HepG2 (cell line): ENCODE results near the gene IQGAP2. TPM values are rescaled to one million over a fixed set of nuclear protein-coding genes. Genes with fewer than 3 reads are reported as not detected.

ENCODE experiments used
- ATAC-seq: fragments of 200-7000 bp; cut with Tn5 transposase; 3 replicates; pipeline ENCODE4 v1.9.1; 2020; ENCODE audit warnings: mild to moderate bottlenecking, moderate library complexity
- BruUV-seq: library from RNA; stranded (reverse); fragments of 400-500 nt; replicated peaks from 2 replicates; lab custom pipeline; 2021; lab: Mats Ljungman, UMichigan
- CTCF ChIA-PET: fragments of 300-600 bp; formaldehyde crosslinking; extraction: SDS; loops from one replicate; lab custom pipeline; 2021; ENCODE audit warnings: low total read pairs, inconsistent platforms, low intra/inter-chr PET ratio; lab: Yijun Ruan, JAX
- POLR2A ChIA-PET: fragments of 350-600 bp; sonication (Branson Sonifier 250); formaldehyde crosslinking; loops from one replicate; lab custom pipeline; 2020; ENCODE audit warnings: antibody characterized with exemption, inconsistent platforms; lab: Yijun Ruan, JAX
- DNase-seq: peaks from one replicate; pipeline ENCODE4 v3.0.0-alpha.2; 2015; ENCODE audit warnings: low spot score
- FAIRE-seq: peaks from 3 replicates; lab custom pipeline; 2011; peaks lifted over from hg19 to GRCh38; lab: Jason Lieb, UNC
- H2AFZ ChIP-seq: one replicate; pipeline ENCODE4 v1.6.1; 2011; ENCODE audit warnings: low read length, inconsistent platforms
- H3K27ac ChIP-seq: fragments of 300-600 bp; 3 replicates; pipeline ENCODE4 v1.8.0; 2011; ENCODE audit warnings: mixed run types, mild to moderate bottlenecking, mixed read lengths, low read length, inconsistent platforms; ENCODE audit not compliant: insufficient read depth; ENCODE audit errors: extremely low read length
- H3K27me3 ChIP-seq, 2 experiments: fragments of 200-600 bp in 1 of 2; 2 replicates in 1 of 2; 3 replicates in 1 of 2; pipeline versions ENCODE4 v1.6.0 to v1.8.0; 2011; ENCODE audit warnings: low read length in 2 of 2, mild to moderate bottlenecking in 2 of 2, moderate library complexity in 2 of 2, inconsistent platforms in 1 of 2; ENCODE audit not compliant: insufficient read depth in 2 of 2, control insufficient read depth in 1 of 2
- H3K36me3 ChIP-seq, 2 experiments: fragments of 200-600 bp in 1 of 2; replicated peaks in 1 of 2; 2 replicates in 1 of 2; 3 replicates in 1 of 2; pipeline versions ENCODE4 v1.5.1 to v1.8.0; 2011; ENCODE audit warnings: low read length in 2 of 2, inconsistent platforms in 1 of 2; ENCODE audit not compliant: insufficient read depth in 2 of 2, control insufficient read depth in 1 of 2
- H3K4me1 ChIP-seq: 2 replicates; pipeline ENCODE4 v1.5.1; 2012; ENCODE audit warnings: low read length, inconsistent platforms; ENCODE audit not compliant: insufficient read depth
- H3K4me2 ChIP-seq: 2 replicates; pipeline ENCODE4 v1.6.0; 2011; ENCODE audit warnings: low read depth, low read length, inconsistent platforms
- H3K4me3 ChIP-seq, 3 experiments: fragments of 200-600 bp in 1 of 3; sonication (generic), shearing (Covaris generic) in 1 of 3; replicated peaks in 1 of 3; 2 replicates each; pipeline ENCODE4 v1.5.1; 2011 to 2016; ENCODE audit warnings: low read length in 3 of 3, inconsistent platforms in 2 of 3, low read depth in 2 of 3, mild to moderate bottlenecking in 2 of 3, control low read depth in 1 of 3, mixed read lengths in 1 of 3; ENCODE audit not compliant: insufficient read depth in 1 of 3
- H3K79me2 ChIP-seq: one replicate; pipeline ENCODE4 v1.6.1; 2011; ENCODE audit warnings: low read length, inconsistent platforms; ENCODE audit not compliant: insufficient read depth
- H3K9ac ChIP-seq: 2 replicates; pipeline ENCODE4 v1.6.0; 2011; ENCODE audit warnings: mild to moderate bottlenecking, low read depth, low read length, inconsistent platforms; ENCODE audit not compliant: insufficient read depth
- H3K9me3 ChIP-seq: 2 replicates; pipeline ENCODE4 v1.5.1; 2012; ENCODE audit warnings: mild to moderate bottlenecking, low read length
- H4K20me1 ChIP-seq: 2 replicates; pipeline ENCODE4 v1.6.0; 2011; ENCODE audit warnings: inconsistent platforms, mild to moderate bottlenecking, low read length, moderate library complexity; ENCODE audit not compliant: insufficient read depth
- GTF2F1 ChIP-seq: fragments of 150-350 bp; IDR thresholded peaks from 2 replicates; pipeline ENCODE4 v1.6.1; 2014; ENCODE audit warnings: low read length
- GTF3A ChIP-seq: sonication (generic); formaldehyde crosslinking; conservative IDR thresholded peaks from 2 replicates; pipeline ENCODE4 v1.4.0; 2020; ENCODE audit warnings: mild to moderate bottlenecking, missing genetic modification reagents
- HES4 ChIP-seq: sonication (generic); formaldehyde crosslinking; IDR thresholded peaks from 2 replicates; pipeline ENCODE4 v1.9.0; 2021; ENCODE audit warnings: mild to moderate bottlenecking, missing genetic modification reagents, borderline replicate concordance
- IKZF1 ChIP-seq: fragments of 450-650 bp; IDR thresholded peaks from 2 replicates; pipeline ENCODE4 v1.7.1; 2016
- TSC22D2 ChIP-seq: sonication (generic); formaldehyde crosslinking; IDR thresholded peaks from 2 replicates; pipeline ENCODE4 v1.5.1; 2020; ENCODE audit warnings: missing genetic modification reagents, mild to moderate bottlenecking, borderline replicate concordance
- ZNF496 ChIP-seq: sonication (generic); formaldehyde crosslinking; IDR thresholded peaks from 2 replicates; pipeline ENCODE4 v1.8.1; 2023; ENCODE audit warnings: mild to moderate bottlenecking, moderate library complexity, missing genetic modification reagents; ENCODE audit not compliant: insufficient replicate concordance
- ZNF549 ChIP-seq: sonication (generic); formaldehyde crosslinking; IDR thresholded peaks from 2 replicates; pipeline ENCODE4 v1.5.0; 2020; ENCODE audit warnings: missing genetic modification reagents
- ZNF883 ChIP-seq: sonication (generic); formaldehyde crosslinking; IDR thresholded peaks from 2 replicates; pipeline ENCODE4 v1.5.1; 2020; ENCODE audit warnings: mild to moderate bottlenecking, missing genetic modification reagents; ENCODE audit errors: not compliant biosample characterization
- WGBS: methylation state at CpG from one replicate; pipeline ENCODE4 v1.1.6; 2017; ENCODE audit warnings: low lambda C conversion rate; 5-methylcytosine and 5-hydroxymethylcytosine counted together
- in situ Hi-C: cut with HindIII; loops from 2 replicates; pipeline ENCODE4 v1.10.0; 2017; ENCODE audit warnings: low pct_unique_long_range_greater_than_20kb; ENCODE audit not compliant: extremely low pct_ligation_motif_present
- intact Hi-C: fragments of 100-400 bp; cut with micrococcal nuclease; formaldehyde crosslinking; loops from one replicate; pipeline ENCODE4 v1.10.0; 2022; ENCODE audit not compliant: unreplicated experiment
- polyA plus RNA-seq, 8 experiments: library from polyadenylated mRNA; depleted of rRNA in 3 of 8; stranded (reverse) in 7 of 8; unstranded in 1 of 8; fragments of >200 nt; fragmentation: Illumina TruSeq in 4 of 8; extraction: Trizol in 4 of 8; gene quantifications; 2 replicates each; pipeline versions ENCODE4 v1.2.1 to v1.2.3, GENCODE V29; 2011 to 2016; ENCODE audit warnings: low read depth in 4 of 8, missing spikeins in 1 of 8, mixed read lengths in 1 of 8; ENCODE audit not compliant: insufficient read depth in 1 of 8
- total RNA-seq, 5 experiments: library from RNA; depleted of rRNA; stranded (reverse); fragments of >200 nt; fragmentation: Illumina TruSeq; extraction: Trizol; gene quantifications; 2 replicates each; pipeline ENCODE4 v1.2.3, GENCODE V29; 2016; ENCODE audit warnings: low read depth in 1 of 5
- TF ChIP-seq, protein P1 (sequence below): sonication (generic); formaldehyde crosslinking; IDR thresholded peaks from 2 replicates; pipeline ENCODE4 v1.9.0; 2021; ENCODE audit warnings: missing genetic modification reagents, mild to moderate bottlenecking, borderline replicate concordance

The IQGAP2 gene
- total and polyA plus RNA-seq, 2 of the 13 experiments (the other 11 are each of a cell fraction or from before 2014, with no cell fraction given), result 35.2 to 83.3 TPM

GRCh38 chr5:76388236-76388635 is 14.8 kb upstream of the IQGAP2 start:
- DNase-seq, result no peak
- Histone ChIP-seq H3K9ac (no peak overlapping the region), H3K4me2 (no peak overlapping the region), H3K27me3 (no peaks in the 10 kb centered on the region), H3K4me1 (peaks cover 84% of the 10 kb centered on the region)
- in situ Hi-C loops, result no loop called here
- WGBS, result 97% methylated on average over 1 of the region's 1 CpG
- TF ChIP-seq, protein P1, sequence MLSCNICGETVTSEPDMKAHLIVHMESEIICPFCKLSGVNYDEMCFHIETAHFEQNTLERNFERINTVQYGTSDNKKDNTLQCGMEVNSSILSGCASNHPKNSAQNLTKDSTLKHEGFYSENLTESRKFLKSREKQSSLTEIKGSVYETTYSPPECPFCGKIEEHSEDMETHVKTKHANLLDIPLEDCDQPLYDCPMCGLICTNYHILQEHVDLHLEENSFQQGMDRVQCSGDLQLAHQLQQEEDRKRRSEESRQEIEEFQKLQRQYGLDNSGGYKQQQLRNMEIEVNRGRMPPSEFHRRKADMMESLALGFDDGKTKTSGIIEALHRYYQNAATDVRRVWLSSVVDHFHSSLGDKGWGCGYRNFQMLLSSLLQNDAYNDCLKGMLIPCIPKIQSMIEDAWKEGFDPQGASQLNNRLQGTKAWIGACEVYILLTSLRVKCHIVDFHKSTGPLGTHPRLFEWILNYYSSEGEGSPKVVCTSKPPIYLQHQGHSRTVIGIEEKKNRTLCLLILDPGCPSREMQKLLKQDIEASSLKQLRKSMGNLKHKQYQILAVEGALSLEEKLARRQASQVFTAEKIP (CRISPR knock-in tag), result no peak
- no peak for TF ChIP-seq GTF2F1
- no peak for TF ChIP-seq ZNF496 (CRISPR knock-in tag)
- no peak for TF ChIP-seq GTF3A (CRISPR knock-in tag)
- no peak for TF ChIP-seq HES4
- no peak for TF ChIP-seq ZNF883 (CRISPR knock-in tag)
- no peak for TF ChIP-seq IKZF1
- TF ChIP-seq TSC22D2, result no peak
- TF ChIP-seq ZNF549 (CRISPR knock-in tag), result no peak
- TF ChIP-seq, all 625 proteins: peak for 0
- Histone ChIP-seq H3K9me3 (no peaks in the 10 kb centered on the region), H3K79me2 (no peaks in the 10 kb centered on the region), H2AFZ (no peak overlapping the region), H3K27ac (no peak overlapping the region), H3K36me3 (no peaks in the 10 kb centered on the region; a peak in 1 of 5 replicates), H4K20me1 (no peaks in the 10 kb centered on the region), H3K4me3 (no peak overlapping the region)
- no peak for FAIRE-seq
- BruUV-seq, result no TSS peak
- intact Hi-C loops, result loop anchor here (5.0 kb wide), 1 partner anchor 56 kb away; no protein-coding TSS in a partner anchor
- CTCF ChIA-PET, result no interaction called here
- ATAC-seq, result no peak
- POLR2A ChIA-PET, result interaction anchor here (0.5 to 0.9 kb wide), 3 partner anchors 14 to 1168 kb away, joined by 3 read pairs; partner anchors contain the start of gene IQGAP2
